NOMO-1 treated with DMSO at 0.1 percent for 48 hours (cell line): ENCODE measurements around the gene ACER3.
"Not testable (repeated sequence)": the region's sequence is repeated elsewhere in the genome, so short reads cannot be mapped to it uniquely, and the experiment has no call there.

Experiments used
- DNase-seq: peaks from one replicate; lab custom pipeline; 2025; ENCODE audit not compliant: unreplicated experiment; lab: John Stamatoyannopoulos, UW

The ACER3 gene

GRCh38 chr11:76919467-76919866, 58.7 kb downstream of the ACER3 start:
- no peak for DNase-seq

- peak; percentile 80 for DNase-seq
These were observed 59.4 kb downstream of the ACER3 start for GRCh38 chr11:76919887-76920746.

- DNase-seq, result peak; percentile 33
These were observed 66.4 kb downstream of the ACER3 start for GRCh38 chr11:76927160-76927559.

- DNase-seq, result no peak
These were observed 74.3 kb downstream of the ACER3 start for GRCh38 chr11:76935042-76935441.

- no peak for DNase-seq
These were observed 78.5 kb downstream of the ACER3 start for GRCh38 chr11:76939219-76939631.

DNA sequence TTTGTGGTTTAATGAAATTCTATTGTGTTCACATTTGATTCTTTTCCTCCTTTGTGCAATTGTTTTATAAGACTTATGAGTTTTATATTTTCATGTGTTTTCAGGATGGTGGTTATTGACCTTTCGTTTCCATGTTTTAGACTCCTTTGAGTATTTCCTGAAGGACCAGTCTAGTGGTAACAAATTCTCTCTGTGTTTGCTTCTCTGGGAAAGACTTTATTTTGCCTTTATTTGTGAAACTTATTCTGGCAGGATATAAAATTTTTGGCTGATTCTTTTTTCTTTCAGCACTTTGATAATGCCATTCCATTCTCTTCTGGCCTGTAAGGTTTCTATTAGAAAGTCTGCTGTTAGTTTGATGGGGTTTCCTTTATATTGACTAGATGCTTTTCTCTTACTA, 83.5 kb downstream of the ACER3 start:
- DNase-seq, result no peak

GRCh38 chr11:76946223-76946622, 85.5 kb downstream of the ACER3 start:
- DNase-seq, result no peak

DNA sequence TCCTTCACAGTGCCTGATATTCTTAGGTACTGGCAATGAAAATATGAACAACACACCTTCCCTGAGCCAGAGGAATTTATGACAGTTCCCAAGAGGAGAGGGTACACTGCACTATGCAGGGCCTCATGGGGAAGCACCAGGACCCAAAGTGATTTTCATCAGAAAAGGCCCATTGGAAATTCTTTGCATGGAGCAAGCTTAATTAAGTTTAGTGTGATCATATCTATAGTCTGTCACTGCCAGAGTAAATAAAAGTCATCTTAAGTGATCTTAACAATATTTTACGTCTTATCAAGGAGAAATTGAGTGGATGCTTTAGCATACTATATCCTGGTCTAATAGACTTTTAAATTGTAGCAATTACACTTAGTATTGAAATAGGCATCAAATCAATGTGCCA, 86.5 kb downstream of the ACER3 start:
- DNase-seq, result no peak

DNA sequence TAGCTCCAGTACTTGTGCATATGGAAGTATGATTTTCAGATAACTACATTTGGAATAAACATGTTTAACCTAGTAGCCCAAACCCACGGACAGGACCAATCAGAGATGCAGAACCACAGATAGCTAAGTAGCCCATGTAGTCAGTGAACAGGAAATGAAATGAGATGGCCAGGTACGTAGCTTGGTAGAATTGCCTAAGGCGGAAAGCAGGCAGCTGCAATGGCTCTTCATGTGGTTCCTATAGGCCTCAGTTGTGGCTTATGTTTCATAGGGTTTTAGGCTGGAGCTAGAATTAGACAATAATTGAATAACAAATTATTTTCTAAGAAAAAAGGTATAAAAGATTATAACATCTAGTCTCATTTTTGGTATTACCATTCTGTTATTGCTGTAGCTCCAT, 87.1 kb downstream of the ACER3 start:
- DNase-seq, result no peak

- no peak for DNase-seq
These were observed 94.9 kb downstream of the ACER3 start for GRCh38 chr11:76955459-76956114.

- no peak for DNase-seq
These were observed 102.1 kb downstream of the ACER3 start for GRCh38 chr11:76962583-76963416.

GRCh38 chr11:76963417-76964168, 102.9 kb downstream of the ACER3 start:
- not testable (repeated sequence) for DNase-seq

DNA sequence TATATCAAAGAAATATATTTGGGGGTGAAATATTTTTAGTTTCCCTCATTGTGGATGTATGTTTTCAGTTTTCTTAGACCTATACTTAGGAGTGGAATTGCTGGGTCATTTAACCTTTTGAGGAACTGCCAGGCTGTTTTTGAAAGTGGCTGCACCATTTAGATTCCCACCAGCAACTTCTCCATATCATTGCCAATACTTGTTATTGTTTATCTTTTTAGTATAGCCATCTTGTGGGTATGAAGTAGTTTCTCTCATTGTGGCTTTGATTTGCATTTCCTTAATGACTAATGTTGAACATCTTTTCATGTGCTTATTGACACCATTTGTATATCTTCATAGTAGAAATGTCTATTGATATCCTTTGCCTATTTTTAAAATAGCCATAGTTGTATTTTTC, 111.3 kb downstream of the ACER3 start:
- DNase-seq, result no peak

DNA sequence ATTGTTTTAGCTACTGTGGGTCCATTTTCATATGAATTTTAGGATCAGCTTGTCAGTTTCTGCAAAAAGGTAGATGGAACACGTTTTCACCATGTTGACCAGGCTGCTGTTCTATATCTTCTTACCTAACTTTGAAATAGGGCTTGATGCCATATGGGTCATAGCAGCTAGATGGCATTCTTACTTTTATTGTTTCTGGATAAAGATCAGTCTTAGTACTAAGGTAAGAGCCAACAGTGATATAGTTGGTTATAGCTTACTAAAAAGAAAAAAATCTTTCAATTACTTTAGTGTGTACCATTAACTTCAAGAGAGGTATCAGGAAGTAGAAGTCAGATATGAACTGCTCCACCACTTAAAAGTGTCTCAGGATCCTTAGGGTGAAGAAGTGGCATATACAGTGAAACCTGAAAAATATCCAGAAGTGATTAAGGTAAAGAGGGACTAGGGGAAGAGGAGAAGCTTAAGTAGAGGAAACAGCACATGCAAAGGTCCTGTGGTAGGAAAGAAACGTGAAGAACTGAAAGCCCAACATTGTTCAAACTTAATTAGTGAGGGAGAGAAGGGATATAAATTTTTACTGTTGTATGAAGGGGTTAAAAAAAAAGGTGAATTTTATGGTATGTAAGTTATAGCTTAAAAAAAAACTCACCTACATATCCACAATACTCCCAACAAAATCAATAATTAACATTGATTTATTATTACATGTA, 113.6 kb downstream of the ACER3 start:
- DNase-seq, result no peak

DNA sequence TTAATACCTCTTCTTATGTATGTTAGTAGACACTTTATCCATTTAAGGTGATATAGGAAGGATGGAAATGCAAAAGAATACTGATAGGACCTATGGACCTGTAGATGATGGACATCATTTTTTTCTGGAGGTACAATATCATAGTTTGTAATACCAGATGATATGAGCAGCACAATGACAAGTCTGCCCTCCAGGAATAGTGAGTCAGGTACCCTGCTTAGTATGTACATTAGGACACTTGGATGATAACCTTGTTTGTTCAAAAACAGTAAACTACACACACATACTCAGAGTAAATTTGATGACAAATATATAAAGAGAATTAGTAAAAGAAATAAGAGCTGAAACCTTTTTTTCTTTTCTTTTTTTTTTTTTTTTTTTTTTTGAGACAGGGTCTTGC, 114.8 kb downstream of the ACER3 start:
- no peak for DNase-seq

- no peak for DNase-seq
These were observed 117.1 kb downstream of the ACER3 start for GRCh38 chr11:76977791-76978190.

DNA sequence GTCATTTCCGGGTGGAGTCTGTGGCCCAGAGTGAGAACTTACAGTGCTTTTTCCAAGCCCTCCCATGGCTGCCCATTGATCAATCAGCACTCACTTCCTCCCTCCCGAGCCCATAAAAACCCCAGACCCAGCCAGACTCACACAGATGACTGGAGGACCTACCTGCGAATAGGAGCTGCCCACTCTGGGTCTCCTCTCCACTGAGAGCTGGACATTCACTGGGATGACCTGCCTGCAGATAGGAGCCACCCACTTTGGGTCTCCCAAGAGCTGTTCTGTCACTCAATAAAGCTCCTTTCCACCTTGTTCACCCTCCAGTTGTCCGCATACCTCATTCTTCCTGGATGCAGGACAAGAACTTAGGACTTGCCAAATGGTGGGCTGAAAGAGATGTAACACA, 117.5 kb downstream of the ACER3 start:
- DNase-seq, result no peak

DNA sequence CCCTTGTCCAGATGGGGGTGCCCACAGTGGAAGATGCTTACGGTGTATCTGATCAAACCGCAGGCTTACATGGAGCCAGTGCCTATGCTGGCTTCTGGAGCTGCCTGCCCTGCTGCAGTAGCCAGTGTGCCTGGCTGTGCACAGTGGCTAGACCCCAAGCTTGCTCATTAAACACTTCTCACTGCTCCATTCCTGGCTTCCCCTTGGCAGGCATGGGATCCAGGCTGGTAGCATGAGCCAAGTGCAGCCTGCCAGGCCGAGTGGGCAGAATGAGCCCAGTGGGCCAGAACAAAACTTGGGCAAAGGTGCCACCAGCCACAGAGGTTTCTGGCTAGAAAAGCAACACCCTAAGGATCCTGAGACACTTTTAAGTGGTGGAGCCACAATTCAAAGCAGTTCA, 118.1 kb downstream of the ACER3 start:
- no peak for DNase-seq

DNA sequence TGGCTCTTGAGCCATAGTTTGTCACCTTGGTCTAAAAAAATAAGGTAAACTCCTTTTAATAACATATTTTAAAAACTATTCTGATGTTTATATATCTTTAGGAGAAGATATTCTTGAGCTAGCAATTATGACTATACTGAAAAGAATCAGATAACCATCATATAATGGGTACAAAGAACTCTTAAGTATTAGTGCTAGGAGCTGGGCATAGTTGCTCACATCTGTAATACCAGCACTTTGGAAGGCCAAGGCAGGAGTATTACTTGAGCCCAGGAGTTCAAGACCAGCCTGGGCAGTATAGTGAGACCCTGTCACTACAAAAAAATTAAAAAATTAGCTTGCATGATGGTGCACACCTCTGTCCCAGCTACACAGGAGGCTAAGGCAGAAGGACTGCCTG, 119.5 kb downstream of the ACER3 start:
- no peak for DNase-seq

DNA sequence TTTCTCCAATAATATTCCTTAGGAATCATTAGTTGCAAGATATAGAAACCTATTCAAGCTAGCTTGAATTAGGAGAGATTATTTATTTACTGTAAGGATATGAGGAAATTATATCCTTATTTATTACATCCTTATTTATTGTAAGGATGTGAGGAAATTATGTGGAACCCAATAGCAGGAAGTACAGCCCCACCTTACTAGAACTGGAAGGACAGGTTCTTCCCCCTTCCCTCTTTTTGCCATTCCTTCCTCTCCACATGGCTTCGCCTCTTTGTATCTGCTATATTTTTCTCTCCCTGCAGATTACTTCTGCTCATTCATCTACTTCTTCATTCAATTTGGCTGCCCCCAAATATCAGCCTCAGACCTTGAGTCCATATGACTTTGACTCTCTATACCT, 124.0 kb downstream of the ACER3 start:
- no peak for DNase-seq
